ENCODE results near the gene MPHOSPH6.

GRCh38 chr16:82178352-82178751, 8.3 kb upstream of the MPHOSPH6 start:
- no peak for TF ChIP-seq CTCF (IDR thresholded peaks at IDR 0.05; ENCODE audit: extremely low read depth in 1 of 2, insufficient read depth in 1 of 2, low read depth in 1 of 2, low read length in 2 of 2)
- no peak for TF ChIP-seq POLR2AphosphoS5 (IDR thresholded peaks at IDR 0.05; ENCODE audit: insufficient read depth, low read depth, low read length)
- no peak for TF ChIP-seq EZH2 (IDR thresholded peaks at IDR 0.05; ENCODE audit: borderline replicate concordance, low read depth, low read length, severe bottlenecking)
- no peak for TF ChIP-seq POLR2A (IDR thresholded peaks at IDR 0.05; ENCODE audit: low read depth, low read length)
- TF ChIP-seq JUN (IDR thresholded peaks at IDR 0.05; ENCODE audit: borderline replicate concordance, insufficient read depth, insufficient read length, low read depth): no peak

All from endothelial cell of umbilical vein (primary cell).